NB4 (cell line): ENCODE data around the gene KAT7.

Source experiments
- POLR2A ChIP-seq: IDR thresholded peaks from 2 replicates; pipeline ENCODE4 v1.6.1; 2011; ENCODE audit warnings: mild to moderate bottlenecking; ENCODE audit not compliant: insufficient read length; ENCODE audit errors: extremely low read depth
- TF ChIP-seq, protein P1 (sequence below): IDR thresholded peaks from one replicate; pipeline ENCODE4 v1.5.1; 2012; ENCODE audit warnings: low read depth, low read length

DNA sequence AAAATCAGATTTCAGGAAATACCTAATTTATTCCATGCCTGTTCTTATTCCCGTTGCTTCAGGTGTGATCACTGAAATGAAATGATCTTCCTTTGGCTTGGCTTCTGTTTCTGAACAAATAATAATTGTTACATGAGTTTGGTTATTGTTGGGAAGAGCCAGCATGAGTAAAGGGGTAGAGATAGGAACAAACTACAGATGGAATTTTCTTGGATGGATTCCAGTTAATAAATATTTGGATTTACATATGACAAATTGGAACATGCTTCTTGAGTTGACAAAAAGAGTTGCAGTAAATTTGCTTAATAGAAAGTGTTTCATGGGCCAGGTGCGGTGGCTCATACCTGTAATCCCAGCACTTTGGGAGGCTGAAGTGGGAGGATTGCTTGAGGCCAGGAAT, 31.2 kb downstream of the KAT7 start:
- TF ChIP-seq, protein P1, sequence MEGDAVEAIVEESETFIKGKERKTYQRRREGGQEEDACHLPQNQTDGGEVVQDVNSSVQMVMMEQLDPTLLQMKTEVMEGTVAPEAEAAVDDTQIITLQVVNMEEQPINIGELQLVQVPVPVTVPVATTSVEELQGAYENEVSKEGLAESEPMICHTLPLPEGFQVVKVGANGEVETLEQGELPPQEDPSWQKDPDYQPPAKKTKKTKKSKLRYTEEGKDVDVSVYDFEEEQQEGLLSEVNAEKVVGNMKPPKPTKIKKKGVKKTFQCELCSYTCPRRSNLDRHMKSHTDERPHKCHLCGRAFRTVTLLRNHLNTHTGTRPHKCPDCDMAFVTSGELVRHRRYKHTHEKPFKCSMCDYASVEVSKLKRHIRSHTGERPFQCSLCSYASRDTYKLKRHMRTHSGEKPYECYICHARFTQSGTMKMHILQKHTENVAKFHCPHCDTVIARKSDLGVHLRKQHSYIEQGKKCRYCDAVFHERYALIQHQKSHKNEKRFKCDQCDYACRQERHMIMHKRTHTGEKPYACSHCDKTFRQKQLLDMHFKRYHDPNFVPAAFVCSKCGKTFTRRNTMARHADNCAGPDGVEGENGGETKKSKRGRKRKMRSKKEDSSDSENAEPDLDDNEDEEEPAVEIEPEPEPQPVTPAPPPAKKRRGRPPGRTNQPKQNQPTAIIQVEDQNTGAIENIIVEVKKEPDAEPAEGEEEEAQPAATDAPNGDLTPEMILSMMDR = no peak
- no peak for TF ChIP-seq POLR2A
